Measurements from ENCODE around the gene LRP1-AS.
A peak's percentile ranks its signal among the peaks of the same experiment; 100 is the strongest.

Gene LRP1-AS

GRCh38 chr12:57146961-57147944 lies at the start of gene LRP1-AS:
TSS of gene LRP1-AS (minus strand) at chr12:57147619.
- DNase-seq (ENCODE audit: low read depth in 1 of 2, low spot score in 1 of 2): no peak

GRCh38 chr12:57196956-57197355 lies 49.5 kb upstream of the LRP1-AS start:
- DNase-seq (ENCODE audit: low read depth in 1 of 2, low spot score in 1 of 2): no peak

GRCh38 chr12:57196439-57196838 lies 49.0 kb upstream of the LRP1-AS start:
- no peak for DNase-seq (ENCODE audit: low read depth in 1 of 2, low spot score in 1 of 2)

GRCh38 chr12:57195611-57196371 lies 48.4 kb upstream of the LRP1-AS start:
- DNase-seq (ENCODE audit: low read depth in 1 of 2, low spot score in 1 of 2): no peak

GRCh38 chr12:57195186-57195585 lies 47.8 kb upstream of the LRP1-AS start:
- no peak for DNase-seq (ENCODE audit: low read depth in 1 of 2, low spot score in 1 of 2)

- no peak for DNase-seq (ENCODE audit: low read depth in 1 of 2, low spot score in 1 of 2)
These were observed 46.8 kb upstream of the LRP1-AS start for GRCh38 chr12:57194253-57194652.

GRCh38 chr12:57193706-57194245 lies 46.4 kb upstream of the LRP1-AS start:
- no peak for DNase-seq (ENCODE audit: low read depth in 1 of 2, low spot score in 1 of 2)

- DNase-seq (ENCODE audit: low read depth in 1 of 2, low spot score in 1 of 2): no peak
These were observed 45.5 kb upstream of the LRP1-AS start for GRCh38 chr12:57192920-57193319.

- DNase-seq (ENCODE audit: low read depth in 1 of 2, low spot score in 1 of 2): no peak
These were observed 44.0 kb upstream of the LRP1-AS start for GRCh38 chr12:57191410-57191809.

GRCh38 chr12:57190821-57191220 lies 43.4 kb upstream of the LRP1-AS start:
- DNase-seq (ENCODE audit: low read depth in 1 of 2, low spot score in 1 of 2): no peak

- DNase-seq (ENCODE audit: low read depth in 1 of 2, low spot score in 1 of 2): no peak
These were observed 42.6 kb upstream of the LRP1-AS start for GRCh38 chr12:57190037-57190436.

GRCh38 chr12:57188090-57188425 lies 40.6 kb upstream of the LRP1-AS start:
- DNase-seq (ENCODE audit: low read depth in 1 of 2, low spot score in 1 of 2): no peak

GRCh38 chr12:57187222-57188089 lies 40.0 kb upstream of the LRP1-AS start:
- no peak for DNase-seq (ENCODE audit: low read depth in 1 of 2, low spot score in 1 of 2)

- DNase-seq (ENCODE audit: low read depth in 1 of 2, low spot score in 1 of 2): no peak
These were observed 38.6 kb upstream of the LRP1-AS start for GRCh38 chr12:57185906-57186508.

- no peak for DNase-seq (ENCODE audit: low read depth in 1 of 2, low spot score in 1 of 2)
These were observed 38.0 kb upstream of the LRP1-AS start for GRCh38 chr12:57185403-57185802.

- DNase-seq (ENCODE audit: low read depth in 1 of 2, low spot score in 1 of 2): no peak
These were observed 36.7 kb upstream of the LRP1-AS start for GRCh38 chr12:57183939-57184725.

- peak; percentile 61 to 78 for DNase-seq (ENCODE audit: low read depth in 1 of 2, low spot score in 1 of 2)
These were observed 35.6 kb upstream of the LRP1-AS start for GRCh38 chr12:57182918-57183575.

GRCh38 chr12:57181561-57182155 lies 34.2 kb upstream of the LRP1-AS start:
- DNase-seq (ENCODE audit: low read depth in 1 of 2, low spot score in 1 of 2): no peak

- no peak for DNase-seq (ENCODE audit: low read depth in 1 of 2, low spot score in 1 of 2)
These were observed 33.7 kb upstream of the LRP1-AS start for GRCh38 chr12:57181072-57181471.

Data from stimulated activated CD4-positive, alpha-beta T cell treated with anti-CD3 and anti-CD28 coated beads, Interleukin-15, amount 100 ng/mL, for 1 hour (primary cell).